K562 (cell line): ENCODE data around the gene PRKAR2B. TPM values are rescaled to one million over a fixed set of nuclear protein-coding genes. Genes with fewer than 3 reads are reported as not detected.

Experiments
- BRD9 ChIP-seq: fragments of 450-650 bp; IDR thresholded peaks from 2 replicates; pipeline ENCODE4 v1.6.1; 2018; ENCODE audit warnings: low read depth; ENCODE audit not compliant: partially characterized antibody
- BRF1 ChIP-seq: IDR thresholded peaks from 3 replicates; pipeline ENCODE4 v1.6.1; 2011; ENCODE audit warnings: borderline replicate concordance, mild to moderate bottlenecking; ENCODE audit not compliant: insufficient read length; ENCODE audit errors: extremely low read depth
- CCNT2 ChIP-seq: IDR thresholded peaks from 2 replicates; pipeline ENCODE4 v1.6.1; 2011; ENCODE audit warnings: borderline replicate concordance, low read depth, mild to moderate bottlenecking, moderate library complexity, mixed read lengths, low read length; ENCODE audit not compliant: insufficient read length; ENCODE audit errors: extremely low read depth
- CGGBP1 ChIP-seq: fragments of 250-450 bp; sonication (Bioruptor Pico); IDR thresholded peaks from 2 replicates; pipeline ENCODE4 v1.9.0; 2021; ENCODE audit warnings: mild to moderate bottlenecking
- FOXA1 ChIP-seq: fragments of 450-650 bp; IDR thresholded peaks from 2 replicates; pipeline ENCODE4 v1.6.1; 2016; ENCODE audit warnings: mild to moderate bottlenecking, borderline replicate concordance
- HDGF ChIP-seq: fragments of 450-650 bp; IDR thresholded peaks from 2 replicates; pipeline ENCODE4 v1.6.1; 2016
- KAT8 ChIP-seq: fragments of 450-650 bp; IDR thresholded peaks from 2 replicates; pipeline ENCODE4 v1.6.1; 2016; ENCODE audit warnings: low read depth, mild to moderate bottlenecking
- KLF13 ChIP-seq: fragments of 450-650 bp; IDR thresholded peaks from 2 replicates; pipeline ENCODE4 v1.6.1; 2016; ENCODE audit warnings: missing genetic modification characterization, low read depth, mild to moderate bottlenecking, missing compliant biosample characterization, moderate library complexity, borderline replicate concordance
- MAFF ChIP-seq: IDR thresholded peaks from 2 replicates; pipeline ENCODE4 v1.6.1; 2012; ENCODE audit warnings: low read length, improper control_type of control experiment
- MCM7 ChIP-seq, 2 experiments: fragments of 450-650 bp; IDR thresholded peaks; 2 replicates each; pipeline ENCODE4 v1.6.1; 2016 to 2018
- MED1 ChIP-seq: sonication (generic); formaldehyde crosslinking; IDR thresholded peaks from 2 replicates; pipeline ENCODE4 v1.8.1; 2023; ENCODE audit warnings: missing genetic modification reagents, borderline replicate concordance
- NR2C2 ChIP-seq, 2 experiments: fragments of 200-800 bp in 1 of 2; sonication (Bioruptor generic) in 1 of 2; sonication (generic) in 1 of 2; formaldehyde crosslinking in 1 of 2; IDR thresholded peaks; 2 replicates each; pipeline versions ENCODE4 v1.6.1 to v1.8.0; 2016 to 2022; ENCODE audit warnings: mild to moderate bottlenecking in 1 of 2, missing compliant biosample characterization in 1 of 2, missing genetic modification characterization in 1 of 2, missing genetic modification reagents in 1 of 2
- POLR2H ChIP-seq: IDR thresholded peaks from 2 replicates; pipeline ENCODE4 v1.6.1; 2016; ENCODE audit warnings: missing genetic modification characterization, low read depth, mild to moderate bottlenecking, control low read depth, missing compliant biosample characterization, moderate library complexity
- POLR3A ChIP-seq: IDR thresholded peaks from 2 replicates; pipeline ENCODE4 v1.6.1; 2011; ENCODE audit warnings: borderline replicate concordance, mild to moderate bottlenecking, moderate library complexity; ENCODE audit not compliant: insufficient read length, insufficient read depth; ENCODE audit errors: extremely low read depth
- PRDM10 ChIP-seq: fragments of 450-650 bp; IDR thresholded peaks from 2 replicates; pipeline ENCODE4 v1.6.1; 2018; ENCODE audit not compliant: partially characterized antibody
- RBM14 ChIP-seq: fragments of 200-400 bp; formaldehyde crosslinking; IDR thresholded peaks from 2 replicates; pipeline ENCODE4 v1.6.1; 2018; ENCODE audit warnings: low read depth, mild to moderate bottlenecking, low read length, moderate library complexity, borderline replicate concordance; ENCODE audit not compliant: insufficient read depth
- STAG1 ChIP-seq: sonication (generic); formaldehyde crosslinking; IDR thresholded peaks from 2 replicates; pipeline ENCODE4 v1.5.0; 2020; ENCODE audit warnings: missing genetic modification reagents, borderline replicate concordance
- THRB ChIP-seq: fragments of 450-650 bp; formaldehyde crosslinking; conservative IDR thresholded peaks from 2 replicates; pipeline ENCODE4 v1.4.0; 2022; ENCODE audit warnings: mild to moderate bottlenecking, missing genetic modification characterization
- U2AF1 ChIP-seq: fragments of 200-400 bp; formaldehyde crosslinking; optimal IDR thresholded peaks from 2 replicates; pipeline ENCODE3; 2017; ENCODE audit warnings: mild to moderate bottlenecking, low read depth, low read length, moderate library complexity
- YBX1 ChIP-seq: fragments of 450-650 bp; IDR thresholded peaks from 2 replicates; pipeline ENCODE4 v1.7.1; 2016; ENCODE audit warnings: mild to moderate bottlenecking
- ZNF586 ChIP-seq: fragments of 450-650 bp; formaldehyde crosslinking; conservative IDR thresholded peaks from 2 replicates; pipeline ENCODE4 v1.4.0; 2020; ENCODE audit warnings: mild to moderate bottlenecking, moderate library complexity
- polyA plus RNA-seq, 8 experiments: library from polyadenylated mRNA; depleted of rRNA in 4 of 8; stranded (reverse) in 5 of 8; unstranded in 3 of 8; fragments of >200 nt; fragmentation: Nextera tagmentation in 2 of 8; fragmentation: Illumina TruSeq in 1 of 8; extraction: Ambion mirVana in 2 of 8; extraction: Trizol in 1 of 8; gene quantifications; 2 replicates each; pipeline versions ENCODE4 v1.2.1 to v1.2.3, GENCODE V29; 2011 to 2014; ENCODE audit warnings: inconsistent platforms in 1 of 8, missing spikeins in 1 of 8
- total RNA-seq, 7 experiments: library from RNA; depleted of rRNA in 6 of 7; stranded (reverse); fragments of >200 nt in 6 of 7; fragmentation: Illumina TruSeq in 2 of 7; extraction: Trizol in 2 of 7; gene quantifications; 2 replicates each; pipeline versions ENCODE4 v1.2.1 to v1.2.3, GENCODE V29; 2011 to 2021; ENCODE audit warnings: low replicate concordance in 1 of 7

The PRKAR2B gene
- total and polyA plus RNA-seq, 9 of the 15 experiments (the other 6 are each of a cell fraction or from before 2014, with no cell fraction given) = 59.0 to 173 (median 129) TPM

- TF ChIP-seq MED1 (CRISPR knock-in tag) (no peak), THRB (CRISPR knock-in tag) (peak; percentile 83), BRD9 (peak; percentile 96), RBM14 (no peak), CGGBP1 (CRISPR knock-in tag) (no peak), ZNF586 (CRISPR knock-in tag) (no peak), PRDM10 (no peak), NR2C2 (CRISPR knock-in tag; IDR thresholded peaks at IDR 0.05) (no peak; the same call in 1 of the 2 replicates), NR2C2 (tag; IDR thresholded peaks at IDR 0.05) (no peak), POLR3A (no peak), CCNT2 (peak; percentile 67), HDGF (peak; percentile 93), BRF1 (no peak), YBX1 (no peak), MAFF (peak; percentile 95), MCM7 (IDR thresholded peaks at IDR 0.05) (no peak), KLF13 (tag) (no peak), STAG1 (no peak), U2AF1 (no peak), KAT8 (no peak), POLR2H (peak; percentile 76), FOXA1 (no peak)
Measured at GRCh38 chr7:107079212-107079940, 34.9 kb downstream of the PRKAR2B start (continued).
